ENCODE measurements around the gene SHROOM3. TPM values are rescaled to one million over a fixed set of nuclear protein-coding genes. Genes with fewer than 3 reads are reported as not detected.

SHROOM3 gene
- total RNA-seq, 2 donors from 2014 or later, result 142 to 160 TPM

DNA sequence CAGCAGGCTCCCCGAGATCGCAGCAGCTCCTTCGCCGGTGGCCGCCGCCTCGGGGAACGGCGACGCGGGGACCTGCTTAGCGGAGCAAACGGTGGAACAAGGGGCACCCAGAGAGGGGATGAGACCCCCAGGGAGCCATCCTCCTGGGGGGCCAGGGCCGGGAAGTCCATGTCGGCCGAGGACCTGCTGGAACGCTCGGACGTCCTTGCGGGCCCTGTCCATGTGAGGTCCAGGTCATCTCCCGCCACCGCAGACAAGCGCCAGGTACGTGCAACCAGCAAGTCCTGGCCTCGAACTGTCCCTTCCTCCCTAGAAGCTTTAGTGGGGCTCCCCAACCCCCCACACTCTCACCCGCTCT, 306.6 kb downstream of the SHROOM3 start:
- H3K27me3 ChIP-seq, result no peaks in the 10 kb centered on the region
- H3K4me1 ChIP-seq, result no peaks in the 10 kb centered on the region
- TF ChIP-seq CTCF (IDR thresholded peaks at IDR 0.05), result no peak
- H3K9me3 ChIP-seq, result no peaks in the 10 kb centered on the region
- H3K4me3 ChIP-seq, result no peak overlapping the region
- no peak overlapping the region for H3K27ac ChIP-seq
- no peak for DNase-seq
- H3K36me3 ChIP-seq, result no peaks in the 10 kb centered on the region
- intact Hi-C loops (cut with DNase I), result no loop called here
- no peak overlapping the region for H3K9ac ChIP-seq (ENCODE audit: low read depth in 2 of 2, low read length in 2 of 2)

GRCh38 chr4:76744241-76744921, 309.4 kb downstream of the SHROOM3 start:
- Histone ChIP-seq H3K27me3 (no peaks in the 10 kb centered on the region), H3K9ac (ENCODE audit: low read depth in 2 of 2, low read length in 2 of 2) (no peak overlapping the region), H3K4me3 (no peak overlapping the region), H3K27ac (no peak overlapping the region), H3K9me3 (no peaks in the 10 kb centered on the region), H3K36me3 (no peaks in the 10 kb centered on the region), H3K4me1 (no peaks in the 10 kb centered on the region)
- DNase-seq, result no peak
- TF ChIP-seq CTCF (IDR thresholded peaks at IDR 0.05), result no peak
- intact Hi-C loops (cut with DNase I), result no loop called here

- Histone ChIP-seq H3K9ac (ENCODE audit: low read depth in 2 of 2, low read length in 2 of 2) (no peak overlapping the region), H3K27ac (no peak overlapping the region), H3K27me3 (no peaks in the 10 kb centered on the region), H3K36me3 (no peaks in the 10 kb centered on the region), H3K4me1 (no peaks in the 10 kb centered on the region), H3K9me3 (no peaks in the 10 kb centered on the region), H3K4me3 (no peak overlapping the region)
- no peak for DNase-seq
- intact Hi-C loops (cut with DNase I), result loop anchor here (5.0 kb wide), 1 partner anchor 313 kb away; no protein-coding TSS in a partner anchor
- TF ChIP-seq CTCF (IDR thresholded peaks at IDR 0.05), result no peak
Measured at GRCh38 chr4:76745240-76745639, 310.2 kb downstream of the SHROOM3 start.

DNA sequence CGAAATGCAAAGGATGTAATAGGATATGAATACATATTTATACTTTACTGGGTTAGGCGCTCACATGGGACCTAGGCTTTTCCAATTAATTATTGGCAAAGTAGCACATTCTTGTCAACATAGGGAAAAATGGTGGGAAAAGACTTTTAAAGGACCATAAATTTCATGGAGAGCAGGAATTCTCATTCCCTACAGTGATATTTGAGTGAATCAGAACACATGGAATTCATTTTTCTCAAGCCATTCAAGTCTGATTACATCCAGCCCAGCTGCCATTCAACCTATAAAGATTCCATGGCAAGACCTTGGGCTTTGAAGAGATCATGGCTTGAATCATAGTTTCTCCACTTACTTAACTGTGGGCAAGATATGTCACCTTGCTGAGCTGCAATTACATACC, 312.5 kb downstream of the SHROOM3 start:
- Histone ChIP-seq H3K9me3 (no peaks in the 10 kb centered on the region), H3K4me1 (no peaks in the 10 kb centered on the region), H3K27me3 (no peaks in the 10 kb centered on the region), H3K4me3 (no peak overlapping the region), H3K36me3 (no peaks in the 10 kb centered on the region), H3K27ac (no peak overlapping the region), H3K9ac (ENCODE audit: low read depth in 2 of 2, low read length in 2 of 2) (no peak overlapping the region)
- no peak for DNase-seq
- no peak for TF ChIP-seq CTCF (IDR thresholded peaks at IDR 0.05)
- intact Hi-C loops (cut with DNase I), result loop anchor here (5.0 kb wide), 1 partner anchor 315 kb away; no protein-coding TSS in a partner anchor

- Histone ChIP-seq H3K4me1 (no peaks in the 10 kb centered on the region), H3K27ac (no peak overlapping the region), H3K4me3 (no peak overlapping the region), H3K9me3 (no peaks in the 10 kb centered on the region), H3K36me3 (no peaks in the 10 kb centered on the region), H3K27me3 (no peaks in the 10 kb centered on the region), H3K9ac (ENCODE audit: low read depth in 2 of 2, low read length in 2 of 2) (no peak overlapping the region)
- intact Hi-C loops (cut with DNase I), result loop anchor here (2.0 to 5.0 kb wide), 2 partner anchors 238 to 316 kb away; no protein-coding TSS in a partner anchor
- DNase-seq, result peak; percentile 76
- no peak for TF ChIP-seq CTCF (IDR thresholded peaks at IDR 0.05)
Measured at GRCh38 chr4:76748649-76749048, 313.6 kb downstream of the SHROOM3 start.

Data from colonic mucosa (tissue), 4 donors.